T-cell (primary cell): ENCODE measurements around the gene JADE2. TPM values are rescaled to one million over a fixed set of nuclear protein-coding genes. Genes with fewer than 3 reads are reported as not detected.

Experiments
- ATAC-seq, 4 experiments: fragments of 200-7000 bp in 3 of 4; fragments of 150-1000 bp in 1 of 4; cut with Tn5 transposase; replicated peaks in 1 of 4; 1 replicate in 3 of 4; 2 replicates in 1 of 4; pipeline ENCODE4 v1.10.0; 2021; ENCODE audit warnings: moderate library complexity in 3 of 4, mild to moderate bottlenecking in 2 of 4, moderate number of reproducible peaks in 1 of 4
- CTCF ChIA-PET, 2 donors: fragments of 300-600 bp; sonication (Branson Sonifier 250); formaldehyde crosslinking; loops; one replicate each; lab custom pipeline; 2022; ENCODE audit warnings: antibody characterized with exemption in 2 of 2; lab: Charles Lee
- POLR2A ChIA-PET, 2 donors: fragments of 300-600 bp; sonication (Branson Sonifier 250); formaldehyde crosslinking; loops; one replicate each; lab custom pipeline; 2022; ENCODE audit warnings: antibody characterized with exemption in 2 of 2; lab: Charles Lee
- DNase-seq, 35 experiments: peaks; one replicate each; pipeline versions ENCODE4 v3.0.0 to v3.0.0-alpha.2; 2013 to 2023
- H3K27ac ChIP-seq: one replicate; pipeline ENCODE4 v1.5.1; 2013; ENCODE audit warnings: low read length
- H3K27me3 ChIP-seq, 2 experiments: replicated peaks in 1 of 2; 1 replicate in 1 of 2; 2 replicates in 1 of 2; pipeline versions ENCODE4 v1.6.1 to v1.7.0; 2013; ENCODE audit warnings: low read length in 1 of 2, mixed read lengths in 1 of 2; ENCODE audit not compliant: control insufficient read depth in 2 of 2, insufficient read depth in 2 of 2; ENCODE audit errors: extremely low read depth in 1 of 2
- H3K36me3 ChIP-seq, 2 donors: 1 replicate in 1 of 2; 2 replicates in 1 of 2; pipeline versions ENCODE4 v1.6.1 to v1.7.0; 2013; ENCODE audit warnings: low read length in 1 of 2; ENCODE audit not compliant: control insufficient read depth in 2 of 2, insufficient read depth in 1 of 2; ENCODE audit errors: extremely low read depth in 1 of 2
- H3K4me1 ChIP-seq, 2 experiments: 1 replicate in 1 of 2; 2 replicates in 1 of 2; pipeline versions ENCODE4 v1.6.1 to v1.7.0; 2013; ENCODE audit warnings: low read length in 2 of 2, mixed read lengths in 1 of 2; ENCODE audit not compliant: insufficient read depth in 2 of 2, control insufficient read depth in 1 of 2; ENCODE audit errors: extremely low read depth in 1 of 2
- H3K4me3 ChIP-seq, 2 donors: 1 replicate in 1 of 2; 2 replicates in 1 of 2; pipeline versions ENCODE4 v1.5.1 to v1.7.0; 2013; ENCODE audit warnings: mild to moderate bottlenecking in 2 of 2, low read length in 1 of 2, moderate library complexity in 1 of 2; ENCODE audit not compliant: control insufficient read depth in 1 of 2; ENCODE audit errors: extremely low read depth in 1 of 2
- H3K9me3 ChIP-seq: 2 replicates; pipeline ENCODE4 v1.7.0; 2013
- H3K27ac Mint-ChIP-seq, 2 donors: one replicate each; pipeline ENCODE4 v1.8.0; 2020 to 2021; ENCODE audit warnings: mild to moderate bottlenecking in 2 of 2, mixed read lengths in 2 of 2
- H3K27me3 Mint-ChIP-seq, 2 donors: one replicate each; pipeline ENCODE4 v1.8.0; 2021 to 2022; ENCODE audit warnings: mixed read lengths in 2 of 2
- H3K36me3 Mint-ChIP-seq: one replicate; pipeline ENCODE4 v1.8.0; 2021; ENCODE audit warnings: mixed read lengths
- H3K4me1 Mint-ChIP-seq, 3 donors: one replicate each; pipeline ENCODE4 v1.8.0; 2020 to 2022; ENCODE audit warnings: mixed read lengths in 3 of 3, mild to moderate bottlenecking in 1 of 3
- H3K4me3 Mint-ChIP-seq, 3 donors: one replicate each; pipeline ENCODE4 v1.8.0; 2020 to 2022; ENCODE audit warnings: mild to moderate bottlenecking in 3 of 3, mixed read lengths in 3 of 3, moderate library complexity in 3 of 3
- H3K9me3 Mint-ChIP-seq, 3 donors: one replicate each; pipeline ENCODE4 v1.8.0; 2020 to 2022; ENCODE audit warnings: mixed read lengths in 3 of 3
- WGBS: methylation state at CpG from one replicate; pipeline ENCODE4 v1.1.5; 2013; ENCODE audit warnings: missing lambda C conversion rate; ENCODE audit not compliant: insufficient coverage; 5-methylcytosine and 5-hydroxymethylcytosine counted together
- total RNA-seq, 35 experiments: library from RNA in 6 of 35; stranded (reverse) in 6 of 35; fragments of 120-200 nt in 1 of 35; gene quantifications; one replicate each; pipeline versions ENCODE4 v1.2.1 to v1.2.4 and lab custom pipeline; 2013 to 2026

Gene JADE2
- total RNA-seq, 5 donors from 2014 or later (not counting 1 experiment from before 2014, with no cell fraction given): 163 to 263 (median 239) TPM

DNA sequence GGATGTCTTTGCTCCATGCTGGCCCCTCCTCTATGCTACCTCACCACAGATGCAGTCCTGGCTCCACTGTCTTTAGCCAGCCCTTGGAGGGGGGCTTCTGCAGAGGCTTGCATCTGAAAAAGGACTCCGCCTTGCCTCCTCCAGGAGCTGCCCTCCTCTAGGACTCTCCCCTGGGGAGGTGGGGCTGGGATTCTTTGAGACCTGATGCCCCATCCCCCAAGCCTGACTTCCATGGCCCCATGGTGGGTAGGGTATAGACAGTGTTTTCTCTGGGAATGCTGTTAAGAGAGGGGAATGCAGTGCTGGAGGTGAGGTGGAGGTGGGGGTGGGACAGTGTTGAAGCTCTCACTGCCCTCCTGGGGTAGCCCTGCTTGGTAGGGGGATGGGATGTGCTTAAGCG is 14.3 kb downstream of the JADE2 start:
- ChIA-PET POLR2A (no interaction called here), CTCF (no interaction called here)
- Histone ChIP-seq H3K27me3 (no peaks in the 10 kb centered on the region), H3K4me1 (peaks cover 3 to 74% of the 10 kb centered on the region in 2 experiments), H3K9me3 (no peaks in the 10 kb centered on the region), H3K4me3 (no peak overlapping the region), H3K36me3 (peaks cover 24 to 74% of the 10 kb centered on the region in 2 donors), H3K27ac (no peak overlapping the region)
- no peak overlapping the region for H3K4me3 Mint-ChIP-seq
- WGBS: no CpG with 5 or more reads among the region's 2 CpGs
- ATAC-seq (no peak), DNase-seq (no peak)
- H3K36me3 Mint-ChIP-seq: peaks cover 36% of the 10 kb centered on the region
- H3K27me3 Mint-ChIP-seq: no peaks in the 10 kb centered on the region
- no peak overlapping the region for H3K27ac Mint-ChIP-seq
- H3K4me1 Mint-ChIP-seq: peaks cover 51 to 69% (median 62%) of the 10 kb centered on the region in 3 donors
- no peaks in the 10 kb centered on the region for H3K9me3 Mint-ChIP-seq

DNA sequence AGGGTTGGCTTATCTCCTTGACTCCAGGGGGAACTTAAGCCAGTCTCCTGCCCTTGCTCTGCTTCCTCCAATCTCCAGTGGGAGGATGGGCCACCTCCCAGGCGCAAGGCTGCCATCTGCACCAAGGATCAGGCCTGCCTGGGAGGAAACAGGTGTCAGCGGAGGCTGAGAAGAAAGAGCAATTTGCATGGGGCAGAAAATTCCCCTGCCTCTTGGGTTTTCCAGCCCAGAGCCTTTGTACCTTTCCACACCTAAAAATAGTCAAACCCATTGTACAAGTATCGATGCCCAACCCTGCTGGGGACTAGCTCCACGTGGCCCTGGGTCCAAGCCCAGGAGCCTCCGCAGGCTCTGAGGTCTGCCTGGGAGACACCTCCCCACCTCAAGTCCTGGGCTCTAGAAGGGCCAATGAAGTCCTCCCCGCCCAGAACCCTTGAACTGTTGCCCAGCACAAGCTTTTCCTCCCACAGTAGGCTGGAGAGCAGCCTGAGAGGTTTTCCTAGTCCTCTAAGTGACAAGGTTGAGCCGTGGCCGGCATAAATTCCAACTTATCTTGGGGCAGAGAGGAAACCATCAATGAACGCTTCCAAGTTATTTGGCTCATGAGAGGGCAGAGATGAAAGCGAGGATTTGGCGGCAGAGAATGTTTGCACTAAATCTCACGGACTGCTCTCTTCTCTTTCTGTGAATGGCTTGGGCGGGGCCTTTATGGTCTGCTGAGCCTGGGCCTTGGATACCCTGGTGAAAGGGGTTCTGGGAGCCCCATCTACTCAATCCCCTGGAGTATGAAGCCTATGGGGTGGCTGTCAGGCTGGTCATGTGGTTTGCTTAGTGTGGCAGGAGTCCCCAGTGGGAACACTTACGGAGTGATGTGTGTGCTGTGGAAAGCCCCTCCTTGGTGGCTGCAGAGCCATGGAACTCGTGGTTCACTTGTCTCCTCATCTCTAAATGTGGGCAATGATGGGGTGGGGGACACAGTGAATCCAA is 15.6 kb downstream of the JADE2 start:
- whole genome bisulfite sequencing: 76% methylated on average over 13 of the region's 15 CpGs
- POLR2A ChIA-PET: interaction anchor here (0.6 to 0.7 kb wide), 3 partner anchors 10 to 61 kb away, joined by 3 to 6 read pairs (median 6); no protein-coding TSS in a partner anchor
- Mint-ChIP-seq H3K36me3 (peaks cover 31% of the 10 kb centered on the region), H3K4me3 (no peak overlapping the region), H3K4me1 (peaks cover 45 to 69% (median 62%) of the 10 kb centered on the region in 3 donors), H3K9me3 (no peaks in the 10 kb centered on the region), H3K27me3 (no peaks in the 10 kb centered on the region), H3K27ac (no peak overlapping the region)
- Histone ChIP-seq H3K36me3 (peaks cover 25 to 77% of the 10 kb centered on the region in 2 donors), H3K4me3 (no peak overlapping the region), H3K9me3 (no peaks in the 10 kb centered on the region), H3K27me3 (no peaks in the 10 kb centered on the region), H3K27ac (no peak overlapping the region), H3K4me1 (peaks cover 6 to 72% of the 10 kb centered on the region in 2 experiments)
- DNase-seq (no peak), ATAC-seq (no peak)
- CTCF ChIA-PET: interaction anchor here (0.5 to 0.9 kb wide), 6 partner anchors 16 to 140 kb away, joined by 3 to 9 read pairs (median 4); no protein-coding TSS in a partner anchor

DNA sequence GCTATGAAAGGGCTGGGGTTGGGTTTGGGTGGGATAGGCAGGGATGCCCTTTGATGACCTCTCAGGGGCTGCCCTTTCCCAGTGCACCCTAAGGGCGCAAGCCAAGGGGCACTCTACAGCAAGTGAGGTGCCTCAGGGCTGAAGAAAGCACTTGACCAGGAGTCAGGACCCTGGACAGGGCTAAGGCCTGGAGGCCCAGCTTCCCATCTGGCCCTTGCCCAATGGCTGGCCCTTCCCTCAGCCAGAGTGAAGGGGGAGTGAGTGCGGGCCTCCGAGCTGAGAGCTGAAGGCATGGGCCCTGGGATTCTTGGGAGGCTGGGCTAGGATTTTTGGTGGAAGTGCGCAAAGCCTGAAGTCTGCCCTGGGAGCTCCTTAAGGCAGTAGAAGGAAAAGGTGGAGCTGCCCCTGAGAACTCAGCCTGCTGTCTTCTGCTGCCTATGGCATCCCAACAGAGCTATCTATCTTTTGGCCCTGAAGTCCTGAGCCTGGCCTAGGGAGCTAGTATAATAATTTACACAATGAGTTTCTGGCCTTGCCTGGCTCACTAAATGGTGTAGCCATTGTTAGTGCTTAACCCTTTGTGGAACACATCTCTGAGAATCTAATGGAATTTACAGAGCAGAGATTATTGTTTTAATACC is 16.4 kb downstream of the JADE2 start:
- DNase-seq (no peak), ATAC-seq (no peak)
- Histone ChIP-seq H3K9me3 (no peaks in the 10 kb centered on the region), H3K4me3 (no peak overlapping the region), H3K27ac (no peak overlapping the region), H3K4me1 (peaks cover 6 to 67% of the 10 kb centered on the region in 2 experiments), H3K27me3 (no peaks in the 10 kb centered on the region), H3K36me3 (peaks cover 23 to 75% of the 10 kb centered on the region in 2 donors)
- ChIA-PET CTCF (interaction anchor here in 1 of 2 donors (0.6 to 0.8 kb wide), 2 partner anchors 86 to 141 kb away, joined by 3 to 7 read pairs; no protein-coding TSS in a partner anchor), POLR2A (interaction anchor here (0.6 kb wide), 3 partner anchors 11 to 60 kb away, joined by 3 to 6 read pairs (median 3); no protein-coding TSS in a partner anchor)
- Mint-ChIP-seq H3K36me3 (peaks cover 25% of the 10 kb centered on the region), H3K9me3 (no peaks in the 10 kb centered on the region), H3K27me3 (no peaks in the 10 kb centered on the region), H3K4me3 (no peak overlapping the region), H3K4me1 (peaks cover 38 to 65% (median 57%) of the 10 kb centered on the region in 3 donors), H3K27ac (no peak overlapping the region)
- WGBS: 100% methylated on average over 4 of the region's 4 CpGs

DNA sequence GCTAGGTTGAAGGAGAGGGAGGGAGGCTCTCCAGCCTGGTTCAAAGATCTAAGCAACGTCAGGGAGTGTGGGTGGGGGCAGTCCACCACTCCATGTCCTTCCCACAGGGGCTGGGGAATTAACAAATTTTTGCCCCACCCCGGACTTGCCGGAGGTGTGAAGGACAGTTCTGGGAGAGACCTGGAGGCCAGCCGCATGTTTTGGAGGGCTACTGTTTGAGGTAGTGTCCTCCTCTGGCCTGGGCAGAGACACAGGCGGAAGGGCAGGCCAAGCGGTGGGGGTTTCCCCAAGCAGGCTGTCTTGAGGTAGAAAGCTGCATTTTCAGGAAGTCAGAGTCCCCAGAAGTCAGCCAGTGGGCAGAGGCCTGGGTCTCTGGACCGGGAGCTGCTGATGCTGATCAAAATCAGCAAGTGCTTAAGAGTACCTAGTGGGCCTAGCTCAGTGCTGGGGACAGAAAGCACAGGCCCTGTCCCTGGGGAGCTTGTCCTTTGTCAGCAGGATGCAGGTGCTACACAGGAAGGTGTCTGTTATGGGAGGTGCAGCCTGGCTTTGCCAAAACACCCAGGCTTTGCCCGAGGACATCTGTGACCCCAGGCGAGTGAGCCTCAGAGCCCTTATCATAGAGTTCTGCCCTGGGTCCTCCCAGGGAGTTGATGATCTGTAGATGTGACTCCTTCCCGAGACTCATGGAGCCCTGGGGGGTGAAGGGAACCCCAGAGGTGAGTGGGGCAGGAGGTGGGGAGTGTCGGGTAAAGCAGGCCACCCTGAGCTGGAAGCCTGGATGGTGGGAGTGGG is 18.5 kb downstream of the JADE2 start:
- Histone ChIP-seq H3K27ac (peak overlapping the region; percentile 68), H3K36me3 (peaks cover 10 to 78% of the 10 kb centered on the region in 2 donors), H3K4me3 (no peak overlapping the region), H3K27me3 (no peaks in the 10 kb centered on the region), H3K4me1 (peaks cover 6 to 71% of the 10 kb centered on the region in 2 experiments), H3K9me3 (no peaks in the 10 kb centered on the region)
- ATAC-seq (peak; percentile 43 to 66 (median 61)), DNase-seq (peak in 10 of 35 experiments; percentile 8 to 55 (median 24))
- Mint-ChIP-seq H3K27me3 (no peaks in the 10 kb centered on the region), H3K4me1 (peaks cover 38 to 69% (median 65%) of the 10 kb centered on the region in 3 donors), H3K9me3 (no peaks in the 10 kb centered on the region), H3K36me3 (peaks cover 24% of the 10 kb centered on the region), H3K27ac (peak overlapping the region; percentile 89 to 93), H3K4me3 (peak overlapping the region; percentile 44 to 68 (median 49))
- WGBS: 26% methylated on average over 8 of the region's 11 CpGs
- POLR2A ChIA-PET: interaction anchor here in 1 of 2 donors (0.6 to 0.9 kb wide), 4 partner anchors 11 to 350 kb away, joined by 3 to 4 read pairs (median 4); no protein-coding TSS in a partner anchor
- CTCF ChIA-PET: interaction anchor here (0.6 to 1.2 kb wide), 4 partner anchors 12 to 133 kb away, joined by 3 to 5 read pairs (median 3); partner anchors contain the start of gene JADE2 (in 1 of the 2)

DNA sequence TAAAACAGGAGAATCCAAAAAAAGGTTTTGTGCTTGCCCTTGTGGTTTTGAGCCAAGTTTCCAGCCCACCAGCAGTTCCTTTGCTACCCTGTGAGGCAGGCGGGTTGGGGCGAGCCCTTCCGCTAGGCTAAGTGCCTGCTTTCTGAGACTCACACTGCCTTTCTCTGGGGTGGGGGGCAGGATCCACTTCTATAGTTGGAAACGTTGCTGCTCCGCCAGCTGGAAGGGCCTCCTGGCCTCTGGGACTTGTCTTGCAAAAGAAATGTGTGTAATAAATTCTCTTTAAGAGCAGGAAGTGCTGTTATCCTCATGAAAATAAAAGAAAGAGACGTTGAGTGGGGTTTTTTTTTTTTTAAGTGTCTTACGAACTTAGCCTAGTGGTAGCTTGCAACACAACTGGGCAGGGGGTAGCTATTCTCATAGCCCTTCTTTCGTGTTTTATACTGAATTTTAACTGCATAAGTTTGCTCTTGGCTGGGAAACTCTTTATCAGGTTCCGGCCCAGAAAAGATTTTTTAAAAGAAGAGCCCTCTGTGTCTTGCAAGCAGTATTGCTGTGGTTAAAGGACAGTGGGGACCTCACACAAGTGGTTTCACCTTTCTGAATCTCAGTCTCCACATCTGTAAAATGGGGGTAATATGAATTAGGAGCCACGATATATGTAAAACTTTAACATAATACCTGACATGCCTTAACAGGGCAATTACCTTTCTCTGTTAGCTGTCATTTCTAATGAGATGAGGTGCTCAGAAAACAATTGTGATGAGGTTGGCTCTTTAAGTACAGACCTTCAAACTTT is 19.8 kb downstream of the JADE2 start:
- Mint-ChIP-seq H3K27me3 (no peaks in the 10 kb centered on the region), H3K4me1 (peaks cover 40 to 80% (median 71%) of the 10 kb centered on the region in 3 donors), H3K27ac (peak overlapping the region; percentile 89 to 93), H3K4me3 (peak overlapping the region; percentile 48 to 68 (median 53)), H3K9me3 (no peaks in the 10 kb centered on the region), H3K36me3 (peaks cover 23% of the 10 kb centered on the region)
- H3K4me3 ChIP-seq: no peak overlapping the region
- 50% methylated on average over 3 of the region's 10 CpGs for WGBS
- H3K27ac ChIP-seq: peak overlapping the region; percentile 68
- no peaks in the 10 kb centered on the region for H3K27me3 ChIP-seq
- ChIA-PET POLR2A (no interaction called here), CTCF (interaction anchor here in 1 of 2 donors (0.6 to 1.5 kb wide), 2 partner anchors 18 to 190 kb away, joined by 3 read pairs; no protein-coding TSS in a partner anchor)
- peak in 6 of 35 experiments; percentile 11 to 41 (median 27) for DNase-seq
- peak in 3 of 4 experiments; percentile 41 to 61 (median 45) for ATAC-seq
- H3K4me1 ChIP-seq: peaks cover 6 to 79% of the 10 kb centered on the region in 2 experiments
- H3K36me3 ChIP-seq: peaks cover 4 to 75% of the 10 kb centered on the region in 2 donors
- no peaks in the 10 kb centered on the region for H3K9me3 ChIP-seq
